ENCODE results near the gene TMTC4.

- TF ChIP-seq, protein P1, sequence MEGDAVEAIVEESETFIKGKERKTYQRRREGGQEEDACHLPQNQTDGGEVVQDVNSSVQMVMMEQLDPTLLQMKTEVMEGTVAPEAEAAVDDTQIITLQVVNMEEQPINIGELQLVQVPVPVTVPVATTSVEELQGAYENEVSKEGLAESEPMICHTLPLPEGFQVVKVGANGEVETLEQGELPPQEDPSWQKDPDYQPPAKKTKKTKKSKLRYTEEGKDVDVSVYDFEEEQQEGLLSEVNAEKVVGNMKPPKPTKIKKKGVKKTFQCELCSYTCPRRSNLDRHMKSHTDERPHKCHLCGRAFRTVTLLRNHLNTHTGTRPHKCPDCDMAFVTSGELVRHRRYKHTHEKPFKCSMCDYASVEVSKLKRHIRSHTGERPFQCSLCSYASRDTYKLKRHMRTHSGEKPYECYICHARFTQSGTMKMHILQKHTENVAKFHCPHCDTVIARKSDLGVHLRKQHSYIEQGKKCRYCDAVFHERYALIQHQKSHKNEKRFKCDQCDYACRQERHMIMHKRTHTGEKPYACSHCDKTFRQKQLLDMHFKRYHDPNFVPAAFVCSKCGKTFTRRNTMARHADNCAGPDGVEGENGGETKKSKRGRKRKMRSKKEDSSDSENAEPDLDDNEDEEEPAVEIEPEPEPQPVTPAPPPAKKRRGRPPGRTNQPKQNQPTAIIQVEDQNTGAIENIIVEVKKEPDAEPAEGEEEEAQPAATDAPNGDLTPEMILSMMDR (IDR thresholded peaks at IDR 0.05): no peak
- TF ChIP-seq POLR2A (IDR thresholded peaks at IDR 0.05): no peak
Measured at GRCh38 chr13:100660761-100661160, 13.8 kb downstream of the TMTC4 start.
